HG03460 (cell line): ENCODE data around the gene ABCA3.
"Not testable (repeated sequence)": the region's sequence is repeated elsewhere in the genome, so short reads cannot be mapped to it uniquely, and the experiment has no call there.

ENCODE experiments used
- ATAC-seq: cut with Tn5 transposase; IDR thresholded peaks from one replicate; pipeline ENCODE4 v1.9.1; 2021; ENCODE audit not compliant: unreplicated experiment

Gene ABCA3

GRCh38 chr16:2340564-2341455 lies at the start of gene ABCA3:
Gene ABCA3 (minus strand): TSS chr16:2340728. CDS start chr16:2326466, 14,262 bp downstream.
- peak; percentile 70 for ATAC-seq

DNA sequence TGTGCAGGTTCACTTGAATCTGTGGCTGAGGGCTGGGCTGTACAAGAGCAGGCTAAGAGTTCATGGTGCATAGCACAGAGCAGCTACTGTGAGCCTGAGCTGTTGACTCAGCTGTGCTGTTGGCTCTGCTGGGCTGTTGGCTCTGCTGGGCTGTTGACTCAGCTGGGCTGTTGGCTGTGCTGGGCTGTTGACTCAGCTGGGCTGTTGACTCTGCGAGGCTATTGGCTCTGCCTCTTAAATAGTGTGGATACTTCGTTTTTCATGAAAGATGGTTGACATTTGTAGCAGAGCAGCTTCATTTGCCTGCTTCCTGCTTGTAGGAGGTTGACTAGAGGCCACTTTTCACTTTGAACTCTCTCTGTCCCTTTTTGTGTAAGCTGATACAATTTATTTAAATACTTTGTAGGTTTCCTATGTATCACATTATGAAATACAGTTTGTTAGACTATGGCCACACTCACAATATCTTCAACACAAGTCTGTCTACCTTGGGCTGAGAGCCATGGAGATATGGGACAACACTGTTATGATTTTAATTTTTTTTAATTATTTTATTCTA lies 48.4 kb upstream of the ABCA3 start:
- no peak for ATAC-seq

DNA sequence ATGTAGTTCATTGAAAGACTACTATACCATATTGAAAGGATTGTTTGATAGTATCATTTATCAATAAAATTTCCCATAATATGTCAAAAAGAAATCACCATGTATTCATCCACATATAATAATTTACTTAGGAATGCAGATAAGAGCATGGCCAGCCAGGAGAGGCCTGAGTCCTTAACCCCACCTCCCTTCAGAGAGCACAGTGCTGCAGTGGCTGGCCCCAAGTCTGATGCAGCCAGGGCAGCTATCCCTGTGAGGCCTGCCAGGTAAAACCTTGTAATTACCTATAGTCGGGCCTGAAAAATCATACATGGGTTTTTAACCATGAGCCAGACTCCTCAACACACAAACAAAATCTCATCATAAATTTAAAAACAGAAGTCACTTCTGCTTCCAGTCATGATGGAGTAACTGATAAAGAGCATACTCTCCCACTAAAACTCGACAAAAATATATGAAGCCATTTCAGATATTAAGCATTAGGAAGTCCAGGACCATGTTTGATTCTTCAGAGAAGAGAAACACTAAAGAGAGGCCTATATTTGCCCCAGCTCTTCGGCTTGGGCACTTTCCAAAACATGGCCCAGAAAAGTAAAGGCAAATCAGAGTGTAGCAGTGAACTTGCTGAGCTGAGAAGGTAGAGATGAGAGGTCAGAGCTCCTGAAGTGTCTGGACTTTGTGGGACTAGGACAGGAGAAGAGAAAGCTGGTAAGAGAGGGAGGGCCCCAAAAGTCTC lies 47.8 kb upstream of the ABCA3 start:
- ATAC-seq = no peak

- no peak for ATAC-seq
These were observed 46.5 kb upstream of the ABCA3 start for GRCh38 chr16:2386990-2387389.

GRCh38 chr16:2385982-2386381 lies 45.5 kb upstream of the ABCA3 start:
- not testable (repeated sequence) for ATAC-seq

DNA sequence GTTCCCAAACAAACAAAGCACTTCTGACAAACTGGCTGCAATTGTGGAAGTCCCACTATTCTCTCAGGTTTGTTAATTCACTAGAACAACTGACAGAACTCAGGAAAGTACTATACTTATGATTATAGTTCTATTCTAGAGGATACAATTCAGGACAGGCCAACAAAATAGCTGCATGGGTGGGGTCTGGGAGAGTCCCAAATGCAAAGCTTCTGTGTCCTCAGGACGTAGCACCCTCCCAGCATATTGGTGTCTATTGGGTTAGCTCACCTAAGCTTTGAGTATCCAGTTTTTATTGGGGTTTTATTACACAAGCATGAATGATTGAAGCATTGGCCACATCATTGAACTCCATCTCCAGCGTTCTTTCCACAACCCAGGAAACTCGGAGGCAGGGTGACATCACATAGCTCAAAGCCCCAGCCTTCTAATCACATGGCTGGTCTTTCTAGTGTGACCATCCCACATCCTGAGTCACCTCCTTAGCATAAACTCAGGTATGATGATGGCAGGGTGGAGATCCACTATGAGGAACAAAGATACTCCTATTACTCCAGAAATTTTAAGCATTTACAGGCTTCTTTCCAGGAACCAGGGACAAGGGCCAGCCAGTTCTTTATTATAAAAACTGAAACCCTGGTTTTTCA lies 44.8 kb upstream of the ABCA3 start:
- ATAC-seq = no peak

DNA sequence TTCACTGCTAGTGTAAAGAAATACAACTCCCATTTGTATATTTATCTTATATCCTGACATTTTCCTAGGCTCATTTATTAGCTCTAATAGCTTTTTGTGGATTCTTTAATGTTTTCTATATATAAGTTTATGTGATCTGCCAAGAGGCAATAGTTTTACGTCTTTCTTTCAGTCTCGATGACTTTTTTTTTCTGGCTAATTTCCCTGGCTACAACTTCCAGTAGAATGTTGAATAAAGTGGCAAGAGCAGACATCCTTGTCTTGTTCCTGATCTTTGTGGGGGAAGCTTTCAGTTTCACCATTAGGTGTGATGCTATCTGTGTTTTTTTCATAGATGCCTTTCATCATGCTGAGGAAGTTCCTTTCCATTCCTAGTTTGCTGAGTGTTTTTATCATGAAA lies 43.9 kb upstream of the ABCA3 start:
- ATAC-seq = no peak

- no peak for ATAC-seq
These were observed 43.0 kb upstream of the ABCA3 start for GRCh38 chr16:2383501-2383900.

GRCh38 chr16:2374644-2375043 lies 34.1 kb upstream of the ABCA3 start:
- ATAC-seq = no peak

GRCh38 chr16:2373176-2373575 lies 32.6 kb upstream of the ABCA3 start:
- ATAC-seq = no peak

GRCh38 chr16:2372684-2373083 lies 32.2 kb upstream of the ABCA3 start:
- no peak for ATAC-seq

GRCh38 chr16:2371421-2371820 lies 30.9 kb upstream of the ABCA3 start:
- no peak for ATAC-seq

DNA sequence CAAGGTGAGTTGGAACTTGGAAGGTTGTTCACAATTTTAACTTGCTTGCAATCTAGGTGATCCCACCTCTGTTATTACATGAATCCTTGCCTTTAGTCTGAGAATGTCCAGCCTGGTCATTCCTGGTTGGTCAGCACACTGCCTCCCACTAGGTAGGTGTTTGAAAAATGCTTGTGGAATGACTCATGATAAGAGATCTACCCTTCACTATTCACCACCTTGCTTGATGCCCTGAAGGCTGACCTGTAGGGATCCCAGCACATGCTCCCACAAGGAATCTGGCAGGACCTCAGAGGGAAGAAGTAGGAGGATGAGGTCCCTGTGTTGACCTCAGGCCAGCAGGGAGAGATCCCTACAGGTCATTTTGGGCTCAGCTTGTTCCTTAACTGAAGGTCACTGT lies 30.2 kb upstream of the ABCA3 start:
- ATAC-seq = no peak

DNA sequence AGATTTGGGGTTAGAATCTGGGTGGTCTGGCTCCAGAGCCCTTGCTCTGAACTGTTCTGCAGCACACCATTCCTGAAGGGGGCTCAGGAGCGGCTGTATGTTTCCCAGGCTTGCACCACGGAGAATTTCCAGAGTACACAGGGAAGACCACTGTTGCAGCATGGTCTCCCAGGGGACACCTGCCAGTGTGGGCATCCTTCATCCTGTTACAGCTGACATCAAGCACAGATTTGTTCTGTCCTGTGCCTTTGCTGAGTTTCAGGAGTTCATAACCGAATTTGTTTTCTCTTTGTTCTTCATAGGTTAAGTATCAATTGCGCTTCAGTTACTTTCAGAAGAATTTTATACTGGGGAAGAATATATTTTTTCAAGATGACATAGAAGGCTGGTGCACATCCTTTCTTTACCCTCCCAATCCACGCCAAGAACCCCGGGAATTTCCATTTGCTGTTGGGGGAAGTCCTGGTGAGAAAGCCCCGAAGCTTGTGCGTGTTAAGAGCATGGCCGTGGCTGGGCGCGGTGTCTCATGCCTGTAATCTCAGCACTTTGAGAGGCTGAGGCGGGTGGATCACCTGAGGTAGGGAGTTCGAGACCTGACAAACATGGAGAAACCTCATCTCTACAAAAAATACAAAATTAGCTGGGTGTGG lies 26.3 kb upstream of the ABCA3 start:
- no peak for ATAC-seq

- ATAC-seq = no peak
These were observed 25.1 kb upstream of the ABCA3 start for GRCh38 chr16:2365397-2366294.

- ATAC-seq = no peak
These were observed 24.2 kb upstream of the ABCA3 start for GRCh38 chr16:2364638-2365210.

- ATAC-seq = no peak
These were observed 21.7 kb upstream of the ABCA3 start for GRCh38 chr16:2362218-2362617.

GRCh38 chr16:2361129-2361528 lies 20.6 kb upstream of the ABCA3 start:
- ATAC-seq = no peak

- ATAC-seq = no peak
These were observed 19.4 kb upstream of the ABCA3 start for GRCh38 chr16:2359919-2360318.

DNA sequence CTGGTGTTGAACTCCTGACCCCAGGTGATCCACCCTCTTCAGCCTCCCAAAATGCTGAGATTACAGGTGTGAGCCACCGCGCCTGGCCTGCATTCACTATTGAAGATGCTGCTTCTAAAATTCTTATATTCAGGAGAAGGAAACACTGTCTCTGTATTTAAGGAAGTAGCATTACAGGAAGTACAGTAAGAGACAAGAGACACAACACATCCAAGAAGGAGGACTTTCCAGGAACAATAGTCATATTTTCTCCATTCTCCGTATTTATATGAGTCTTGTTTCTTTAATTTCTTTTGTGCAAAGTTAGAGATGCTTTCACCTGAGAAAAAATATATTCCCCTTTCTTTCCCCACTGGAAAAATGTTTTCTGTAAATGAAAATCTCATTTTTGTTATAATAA lies 18.3 kb upstream of the ABCA3 start:
- no peak for ATAC-seq
